ENCODE results near the gene KRT79.

KRT79 gene

GRCh38 chr12:52821826-52822660 lies 12.1 kb downstream of the KRT79 start:
- no peak for DNase-seq (ENCODE audit: low read depth, low spot score)
- CTCF ChIA-PET, result interaction anchor here (1.2 kb wide), 1 partner anchor 9 kb away, joined by 4 read pairs; no protein-coding TSS in a partner anchor
- H3K4me3 ChIP-seq (ENCODE audit: low read depth, low read length), result no peak overlapping the region
- POLR2A ChIA-PET, result no interaction called here
- TF ChIP-seq CTCF (IDR thresholded peaks at IDR 0.05; ENCODE audit: insufficient read depth, low read length, missing control alignments), result no peak

GRCh38 chr12:52821071-52821730 lies 12.9 kb downstream of the KRT79 start:
- ChIA-PET CTCF (no interaction called here), POLR2A (no interaction called here)
- no peak overlapping the region for H3K4me3 ChIP-seq (ENCODE audit: low read depth, low read length)
- DNase-seq (ENCODE audit: low read depth, low spot score), result no peak
- TF ChIP-seq CTCF (IDR thresholded peaks at IDR 0.05; ENCODE audit: insufficient read depth, low read length, missing control alignments), result no peak

GRCh38 chr12:52820521-52820920 lies 13.6 kb downstream of the KRT79 start:
- no peak overlapping the region for H3K4me3 ChIP-seq (ENCODE audit: low read depth, low read length)
- TF ChIP-seq CTCF (IDR thresholded peaks at IDR 0.05; ENCODE audit: insufficient read depth, low read length, missing control alignments), result no peak
- ChIA-PET POLR2A (no interaction called here), CTCF (no interaction called here)
- no peak for DNase-seq (ENCODE audit: low read depth, low spot score)

GRCh38 chr12:52819731-52820510 lies 14.2 kb downstream of the KRT79 start:
- no peak overlapping the region for H3K4me3 ChIP-seq (ENCODE audit: low read depth, low read length)
- TF ChIP-seq CTCF (IDR thresholded peaks at IDR 0.05; ENCODE audit: insufficient read depth, low read length, missing control alignments), result no peak
- ChIA-PET CTCF (no interaction called here), POLR2A (no interaction called here)
- no peak for DNase-seq (ENCODE audit: low read depth, low spot score)

GRCh38 chr12:52818887-52819420 lies 15.2 kb downstream of the KRT79 start:
- POLR2A ChIA-PET, result no interaction called here
- no peak for TF ChIP-seq CTCF (IDR thresholded peaks at IDR 0.05; ENCODE audit: insufficient read depth, low read length, missing control alignments)

More at GRCh38 chr12:52818887-52819420, 15.2 kb downstream of the KRT79 start:
- H3K4me3 ChIP-seq (ENCODE audit: low read depth, low read length), result no peak overlapping the region
- CTCF ChIA-PET, result no interaction called here
- no peak for DNase-seq (ENCODE audit: low read depth, low spot score)
